HG02943 (cell line): Measurements from ENCODE around the gene AFF2.

Source experiments
- ATAC-seq: cut with Tn5 transposase; IDR thresholded peaks from one replicate; pipeline ENCODE4 v1.9.1; 2021; ENCODE audit warnings: mild to moderate bottlenecking, low read depth, moderate library complexity; ENCODE audit not compliant: unreplicated experiment

The AFF2 gene

DNA sequence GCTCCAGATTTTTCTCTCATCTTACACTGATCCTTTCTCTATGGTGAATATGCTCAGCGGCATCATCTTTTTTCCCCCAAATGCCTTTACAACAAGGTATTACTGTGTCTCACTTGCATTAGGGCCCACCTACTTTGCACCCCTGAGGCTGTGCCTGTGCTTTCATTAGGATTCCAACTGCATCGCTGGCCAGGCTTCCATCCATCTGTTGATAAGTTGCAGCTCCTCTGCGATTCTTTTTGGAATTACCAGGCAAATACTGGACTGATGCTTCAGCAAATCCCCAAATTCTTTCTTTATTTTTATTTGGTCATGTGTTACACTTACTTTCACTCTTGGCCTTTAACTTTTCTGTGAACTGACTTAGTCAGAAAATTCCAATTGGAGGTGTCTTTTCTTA lies 77.3 kb downstream of the AFF2 start:
- ATAC-seq, result no peak

- no peak for ATAC-seq
These were observed 79.6 kb downstream of the AFF2 start for GRCh38 chrX:148580016-148580415.

GRCh38 chrX:148582353-148582752 lies 81.9 kb downstream of the AFF2 start:
- ATAC-seq, result no peak

DNA sequence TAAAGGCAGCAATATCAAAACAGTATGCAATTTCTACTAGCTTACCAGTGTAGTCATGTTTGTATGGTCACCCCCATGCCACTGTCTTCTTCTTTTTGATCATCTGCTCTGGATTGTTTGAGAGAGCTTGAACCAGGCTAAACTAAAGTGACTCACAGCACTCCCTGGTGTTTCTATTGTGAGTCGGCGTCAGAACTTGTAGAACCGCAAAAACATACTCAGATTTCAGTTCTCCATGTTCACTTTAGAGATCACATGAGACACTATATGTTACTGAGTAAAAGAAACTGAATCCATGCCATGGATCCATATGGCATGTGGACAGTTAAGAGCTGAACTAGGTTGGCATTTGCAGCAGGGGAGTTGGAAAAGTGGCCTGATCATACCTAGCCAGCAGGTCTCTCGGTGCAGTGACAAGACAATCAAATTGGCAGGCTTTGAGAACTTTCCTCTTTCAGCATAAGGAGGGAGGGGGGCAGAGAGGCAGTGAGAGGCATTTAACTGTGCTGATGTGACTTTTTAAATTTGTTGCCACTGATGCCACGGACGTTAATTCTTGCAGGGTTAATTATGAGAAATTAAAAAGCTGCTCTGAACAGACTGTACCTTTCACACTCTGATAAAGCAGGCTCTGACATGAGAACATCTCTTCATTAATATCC lies 88.4 kb downstream of the AFF2 start:
- no peak for ATAC-seq

GRCh38 chrX:148592595-148592994 lies 92.2 kb downstream of the AFF2 start:
- ATAC-seq, result no peak

- no peak for ATAC-seq
These were observed 92.7 kb downstream of the AFF2 start for GRCh38 chrX:148593146-148593545.

DNA sequence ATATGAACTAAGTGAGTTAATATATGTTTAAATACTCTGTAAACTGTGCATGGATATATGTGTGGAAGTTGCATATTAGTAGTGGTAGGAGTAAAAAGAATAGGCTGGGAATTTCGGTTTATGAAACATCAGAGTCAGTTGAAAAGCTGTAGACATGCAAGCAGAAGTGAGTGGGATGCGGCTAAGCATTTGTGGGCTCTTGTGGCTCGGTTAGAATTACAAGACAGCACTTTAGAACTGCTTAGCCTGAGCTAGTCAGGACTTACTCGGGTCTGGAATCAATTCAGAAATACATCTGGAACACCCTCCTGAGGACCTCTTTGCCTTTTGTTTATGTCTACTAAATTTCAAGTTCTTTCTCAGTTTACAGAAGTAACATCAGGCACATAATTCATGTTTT lies 93.6 kb downstream of the AFF2 start:
- no peak for ATAC-seq

GRCh38 chrX:148599404-148599803 lies 99.0 kb downstream of the AFF2 start:
- no peak for ATAC-seq

- ATAC-seq, result no peak
These were observed 99.7 kb downstream of the AFF2 start for GRCh38 chrX:148600131-148600530.

DNA sequence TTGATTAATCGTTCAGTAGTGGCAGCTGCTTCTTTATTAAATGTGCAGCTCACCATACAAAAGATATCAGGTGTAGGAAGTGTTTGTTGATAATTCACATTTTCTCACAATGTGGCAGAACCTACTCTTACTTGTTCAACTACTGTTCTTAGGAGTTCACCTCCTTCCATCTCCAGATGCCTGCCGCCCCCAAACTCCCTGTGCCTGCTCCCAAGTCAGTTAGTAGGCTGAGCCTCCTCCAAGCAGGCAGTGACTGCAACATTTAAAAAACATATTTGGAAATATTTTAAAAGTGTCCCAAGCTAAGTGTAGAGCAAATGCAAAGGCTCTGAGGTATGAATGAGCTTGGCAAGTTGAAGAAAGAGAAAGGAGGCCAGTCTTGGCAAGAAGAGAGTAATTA lies 100.2 kb downstream of the AFF2 start:
- ATAC-seq, result no peak

GRCh38 chrX:148601034-148601433 lies 100.6 kb downstream of the AFF2 start:
- ATAC-seq, result no peak

GRCh38 chrX:148609515-148610327 lies 109.3 kb downstream of the AFF2 start:
- ATAC-seq, result peak; percentile 68

DNA sequence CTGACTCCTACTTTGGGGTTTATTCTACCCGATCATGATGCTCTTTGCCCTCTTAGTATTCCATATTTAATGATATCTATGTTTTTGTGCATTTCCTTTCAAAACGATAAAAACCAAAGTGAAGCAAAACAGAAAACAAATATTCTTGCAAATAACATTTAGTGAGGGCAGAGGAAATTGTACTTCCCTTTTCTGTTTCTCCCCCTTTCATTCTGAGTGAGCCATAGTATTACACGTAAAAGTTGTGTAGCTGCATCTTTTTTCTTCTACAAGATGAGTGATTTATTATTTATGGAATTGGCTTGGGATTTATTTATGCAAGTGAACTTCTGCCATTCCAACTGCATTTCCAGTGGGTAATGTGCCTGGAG lies 109.9 kb downstream of the AFF2 start:
- ATAC-seq, result peak; percentile 70

GRCh38 chrX:148611993-148612392 lies 111.6 kb downstream of the AFF2 start:
- no peak for ATAC-seq

GRCh38 chrX:148612431-148612830 lies 112.0 kb downstream of the AFF2 start:
- ATAC-seq, result no peak

DNA sequence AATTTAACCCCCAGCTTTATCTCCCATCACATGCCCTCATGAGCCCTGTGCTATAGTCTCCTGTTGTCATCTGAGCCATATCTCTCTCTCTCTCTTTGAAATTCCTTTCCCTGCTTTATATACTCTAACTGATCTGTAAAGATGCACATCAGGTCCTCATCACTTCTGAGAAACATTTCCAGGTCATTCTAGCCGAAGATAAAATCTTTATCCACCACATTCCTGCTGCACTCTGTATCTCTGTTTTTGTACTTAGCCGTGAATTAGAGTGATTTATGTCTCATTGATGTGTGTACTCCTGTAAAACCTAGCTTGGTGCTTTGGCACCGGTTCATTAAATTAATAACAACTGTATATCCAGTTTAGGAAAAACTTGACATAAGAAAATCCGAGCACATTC lies 113.2 kb downstream of the AFF2 start:
- ATAC-seq, result no peak

- no peak for ATAC-seq
These were observed 115.1 kb downstream of the AFF2 start for GRCh38 chrX:148615491-148615890.

- ATAC-seq, result no peak
These were observed 118.3 kb downstream of the AFF2 start for GRCh38 chrX:148618470-148619445.

- no peak for ATAC-seq
These were observed 119.6 kb downstream of the AFF2 start for GRCh38 chrX:148620023-148620422.

GRCh38 chrX:148624951-148625474 lies 124.6 kb downstream of the AFF2 start:
- no peak for ATAC-seq

DNA sequence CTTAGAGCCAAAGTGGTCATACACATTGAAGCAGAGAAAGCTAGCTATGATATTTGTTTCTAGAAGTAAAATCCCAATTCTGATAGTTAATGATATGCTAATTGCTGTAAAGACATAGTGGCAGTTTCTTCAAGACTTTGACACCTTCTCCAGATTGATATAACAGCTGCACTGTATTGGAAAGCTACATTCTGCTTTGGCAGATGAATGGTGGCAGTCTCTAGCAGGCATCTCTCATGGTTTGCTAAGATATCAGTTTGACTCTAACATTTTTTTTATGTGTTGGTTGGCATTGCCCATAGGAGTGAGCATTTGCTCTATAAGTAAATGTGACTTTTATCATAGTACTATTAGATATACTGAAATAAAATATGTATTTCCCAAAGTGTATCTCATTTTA lies 128.2 kb downstream of the AFF2 start:
- no peak for ATAC-seq
